H1 (cell line): ENCODE measurements around the gene ILDR2. TPM values are rescaled to one million over a fixed set of nuclear protein-coding genes. Genes with fewer than 3 reads are reported as not detected.

Experiments
- BACH1 ChIP-seq: IDR thresholded peaks from 2 replicates; pipeline ENCODE4 v1.6.1; 2012; ENCODE audit warnings: low read length, improper control_type of control experiment
- BRCA1 ChIP-seq: IDR thresholded peaks from 2 replicates; pipeline ENCODE4 v1.6.1; 2012; ENCODE audit warnings: low read depth, low read length, improper control_type of control experiment
- CEBPB ChIP-seq: IDR thresholded peaks from 2 replicates; pipeline ENCODE4 v1.6.1; 2012; ENCODE audit warnings: low read depth, low read length
- POLR2A ChIP-seq, 2 experiments: IDR thresholded peaks; 1 replicate in 1 of 2; 2 replicates in 1 of 2; pipeline ENCODE4 v1.6.1; 2011; ENCODE audit warnings: low read depth in 2 of 2, low read length in 2 of 2, mild to moderate bottlenecking in 2 of 2; ENCODE audit errors: control extremely low read depth in 1 of 2
- SIX5 ChIP-seq: IDR thresholded peaks from 2 replicates; pipeline ENCODE4 v1.6.1; 2011; ENCODE audit warnings: mild to moderate bottlenecking, low read depth, low read length
- SUZ12 ChIP-seq: fragments of 200-600 bp; sonication (generic); IDR thresholded peaks from 2 replicates; pipeline ENCODE4 v1.6.1; 2012; ENCODE audit warnings: mild to moderate bottlenecking, inconsistent platforms, low read length, moderate library complexity, mixed read lengths
- TAF7 ChIP-seq: optimal IDR thresholded peaks from 2 replicates; pipeline ENCODE3; 2011; ENCODE audit warnings: low read depth, mild to moderate bottlenecking, inconsistent platforms, low read length, moderate library complexity, borderline replicate concordance
- polyA plus RNA-seq, 7 experiments: library from polyadenylated mRNA; depleted of rRNA in 3 of 7; stranded (reverse) in 5 of 7; unstranded in 2 of 7; fragments of >200 nt in 5 of 7; fragments of 200-250 nt in 2 of 7; gene quantifications; 1 replicate in 5 of 7; 2 replicates in 1 of 7; 4 replicates in 1 of 7; pipeline versions ENCODE4 v1.2.1 to v1.2.3, GENCODE V29; 2011 to 2013; ENCODE audit warnings: missing spikeins in 2 of 7, mixed read lengths in 2 of 7
- total RNA-seq: library from RNA; stranded (reverse); fragmentation: NEBNext Ultra II Directional; extraction: Animal tissue kit (Norgen Biotek cat#: 25700); gene quantifications from 2 replicates; pipeline ENCODE4 v1.2.1, GENCODE V29; 2021

The ILDR2 gene
- total and polyA plus RNA-seq, 2 of the 8 experiments (the other 6 are each of a cell fraction or from before 2014, with no cell fraction given) = 0.85 to 0.86 TPM

DNA sequence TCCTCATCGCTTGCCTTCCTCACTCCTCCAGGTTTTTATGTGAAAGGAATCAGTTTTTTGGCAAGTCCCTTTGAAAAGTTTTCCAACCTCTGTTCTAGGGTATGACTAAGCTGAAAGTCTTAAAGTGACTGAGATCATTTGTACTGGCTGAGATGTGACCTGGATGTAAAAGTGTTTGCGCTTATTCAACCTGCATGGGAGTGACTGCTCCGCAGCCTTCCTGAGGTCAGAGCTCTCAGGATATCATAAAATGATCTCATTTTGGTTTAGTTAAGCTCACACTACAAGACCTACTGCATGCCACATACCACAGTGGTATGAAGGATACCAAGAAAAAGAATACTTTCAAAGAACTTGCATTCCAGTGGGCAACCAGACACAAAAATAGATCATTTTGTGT lies 69.4 kb downstream of the ILDR2 start (continued):
- TF ChIP-seq BRCA1 (no peak), CEBPB (no peak), SUZ12 (no peak), BACH1 (no peak), POLR2A (IDR thresholded peaks at IDR 0.05; ENCODE audit: control extremely low read depth in 1 of 2, low read depth in 2 of 2, low read length in 2 of 2) (no peak), SIX5 (no peak), TAF7 (no peak)
